GM21423 (cell line): ENCODE data around the gene OR1F1.

Experiments used
- ATAC-seq: cut with Tn5 transposase; IDR thresholded peaks from one replicate; pipeline ENCODE4 v1.9.1; 2021; ENCODE audit warnings: mild to moderate bottlenecking, moderate library complexity; ENCODE audit not compliant: unreplicated experiment

OR1F1 gene

DNA sequence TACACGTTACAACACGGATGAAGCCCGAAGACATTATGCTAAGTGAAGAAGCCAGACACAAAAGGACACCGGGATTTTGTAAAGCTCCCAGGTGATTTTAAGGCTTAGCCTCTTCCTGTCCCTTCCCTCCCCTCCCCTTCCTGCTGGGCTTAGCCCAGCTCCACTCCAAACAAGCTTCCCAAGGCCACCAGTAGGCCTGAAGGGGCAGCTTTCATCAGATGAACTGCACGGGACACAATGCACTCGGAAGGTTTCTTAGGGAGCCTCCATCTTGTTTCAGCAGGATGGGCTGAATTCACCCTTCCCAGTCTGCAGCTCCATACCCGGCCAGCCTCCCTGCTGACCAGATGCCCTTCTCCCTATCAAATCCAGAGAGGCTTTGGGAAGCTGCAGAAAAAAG is 58.0 kb downstream of the OR1F1 start:
- ATAC-seq, result no peak

GRCh38 chr16:3246876-3247275 is 58.9 kb downstream of the OR1F1 start:
- no peak for ATAC-seq

DNA sequence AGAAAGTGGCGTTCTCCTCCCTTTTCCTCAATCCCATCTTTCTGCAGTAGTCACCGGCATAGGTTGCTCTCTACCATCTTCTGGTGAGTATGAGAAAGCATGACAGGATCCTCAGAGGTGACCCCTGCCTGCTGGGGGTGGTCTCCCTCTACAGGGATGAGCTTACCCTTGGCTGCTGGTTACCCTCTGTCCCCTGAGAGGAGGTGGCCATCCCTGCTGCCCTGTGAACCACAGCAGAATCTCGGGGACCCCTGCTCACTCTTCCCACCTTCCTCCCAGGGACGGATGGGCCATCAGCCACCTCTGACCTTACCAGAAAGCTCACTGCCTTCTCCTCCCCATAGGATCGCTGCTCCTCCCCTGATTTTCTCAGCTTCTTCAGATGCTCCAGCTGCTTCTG is 60.6 kb downstream of the OR1F1 start:
- no peak for ATAC-seq

- ATAC-seq, result no peak
Measured at GRCh38 chr16:3249020-3249419, 61.0 kb downstream of the OR1F1 start.

DNA sequence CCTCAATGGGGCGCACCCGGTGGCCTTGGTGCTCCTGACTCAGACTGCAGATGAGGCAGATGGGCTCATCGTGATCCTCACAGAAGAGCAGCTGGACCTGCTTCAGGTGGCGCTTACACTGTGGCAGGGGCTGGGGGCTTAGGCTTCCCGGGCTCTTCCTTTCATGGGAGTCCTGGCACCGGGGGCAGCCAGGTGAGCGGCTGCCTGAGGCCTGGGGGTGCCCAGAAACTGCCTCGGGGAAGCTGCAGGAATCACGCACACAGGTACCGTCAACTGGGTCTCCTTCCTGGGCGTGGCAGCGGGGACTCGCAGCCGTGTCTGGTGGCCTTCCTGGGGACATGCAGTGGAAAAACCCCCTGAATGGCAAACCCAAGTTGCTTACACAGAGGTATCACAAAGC is 61.4 kb downstream of the OR1F1 start:
- ATAC-seq, result no peak

DNA sequence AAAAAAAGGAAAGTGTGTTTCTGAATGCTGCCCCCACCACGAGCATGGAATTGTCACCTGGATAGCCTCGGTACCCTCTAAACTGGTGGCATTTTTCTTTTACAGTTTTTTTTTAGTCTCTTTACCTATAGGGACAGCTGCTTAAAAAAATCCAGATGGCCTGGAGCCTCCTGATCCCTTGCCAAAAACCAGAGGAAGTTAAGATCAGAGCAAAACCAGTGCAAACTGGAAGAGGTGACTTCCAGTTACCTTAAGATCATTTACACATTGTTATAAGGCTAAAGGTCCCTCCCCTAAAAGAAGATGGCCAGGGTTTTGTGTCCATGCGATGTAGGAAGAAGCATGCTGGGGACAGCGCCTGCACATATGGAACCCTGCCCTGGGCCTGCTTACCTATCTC is 65.0 kb downstream of the OR1F1 start:
- ATAC-seq, result no peak

DNA sequence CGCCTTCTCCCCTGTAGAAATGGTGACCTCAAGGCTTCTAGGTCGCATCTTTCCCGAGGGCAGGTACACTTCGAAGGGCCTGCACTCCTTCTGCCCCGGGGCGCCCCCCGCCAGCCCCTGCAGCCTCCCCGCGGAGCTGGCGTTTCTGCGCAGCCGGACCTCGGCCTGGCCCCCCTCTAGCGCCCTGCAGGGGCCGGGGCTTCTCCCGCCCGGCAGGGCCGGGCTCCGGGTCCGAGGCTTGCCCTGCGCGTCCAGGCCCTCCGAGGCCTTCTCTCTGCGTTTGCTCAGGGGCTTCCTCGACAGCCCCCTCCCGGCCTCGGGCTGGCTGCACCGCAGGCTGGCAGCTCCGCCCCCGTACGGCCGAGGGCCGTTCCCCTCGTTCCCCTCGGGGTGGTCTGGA is 66.3 kb downstream of the OR1F1 start:
- ATAC-seq, result no peak
